Endothelial cell of umbilical vein (primary cell): ENCODE results near the gene DAP.

Experiments used
- EZH2 ChIP-seq: IDR thresholded peaks from 2 replicates; pipeline ENCODE4 v1.6.1; 2012; ENCODE audit warnings: borderline replicate concordance, low read depth, mild to moderate bottlenecking, moderate library complexity, low read length, inconsistent platforms; ENCODE audit not compliant: severe bottlenecking
- JUN ChIP-seq: IDR thresholded peaks from 2 replicates; pipeline ENCODE4 v1.6.1; 2011; ENCODE audit warnings: borderline replicate concordance, low read depth; ENCODE audit not compliant: insufficient read length, insufficient read depth
- MAX ChIP-seq: IDR thresholded peaks from 2 replicates; pipeline ENCODE4 v1.6.1; 2011; ENCODE audit not compliant: insufficient read depth, insufficient read length
- MYC ChIP-seq: IDR thresholded peaks from one replicate; pipeline ENCODE4 v1.6.1; 2011; ENCODE audit warnings: mild to moderate bottlenecking, low read depth, low read length
- POLR2A ChIP-seq: IDR thresholded peaks from 2 replicates; pipeline ENCODE4 v1.6.1; 2012; ENCODE audit warnings: low read depth, mild to moderate bottlenecking, control low read depth, low read length
- POLR2AphosphoS5 ChIP-seq: IDR thresholded peaks from 2 replicates; pipeline ENCODE4 v1.6.1; 2012; ENCODE audit warnings: low read depth, mild to moderate bottlenecking, control low read depth, low read length, moderate library complexity; ENCODE audit not compliant: insufficient read depth
- TF ChIP-seq, protein P1 (sequence below), 2 donors: IDR thresholded peaks; 1 replicate in 1 of 2; 2 replicates in 1 of 2; pipeline ENCODE4 v1.5.1; 2011; ENCODE audit warnings: low read length in 2 of 2, mild to moderate bottlenecking in 2 of 2, moderate library complexity in 2 of 2, control low read depth in 1 of 2, inconsistent platforms in 1 of 2, low read depth in 1 of 2; ENCODE audit not compliant: insufficient read depth in 1 of 2; ENCODE audit errors: extremely low read depth in 1 of 2

- TF ChIP-seq POLR2A (no peak), EZH2 (no peak), JUN (no peak), MAX (no peak), POLR2AphosphoS5 (no peak), MYC (no peak)
- TF ChIP-seq, protein P1, sequence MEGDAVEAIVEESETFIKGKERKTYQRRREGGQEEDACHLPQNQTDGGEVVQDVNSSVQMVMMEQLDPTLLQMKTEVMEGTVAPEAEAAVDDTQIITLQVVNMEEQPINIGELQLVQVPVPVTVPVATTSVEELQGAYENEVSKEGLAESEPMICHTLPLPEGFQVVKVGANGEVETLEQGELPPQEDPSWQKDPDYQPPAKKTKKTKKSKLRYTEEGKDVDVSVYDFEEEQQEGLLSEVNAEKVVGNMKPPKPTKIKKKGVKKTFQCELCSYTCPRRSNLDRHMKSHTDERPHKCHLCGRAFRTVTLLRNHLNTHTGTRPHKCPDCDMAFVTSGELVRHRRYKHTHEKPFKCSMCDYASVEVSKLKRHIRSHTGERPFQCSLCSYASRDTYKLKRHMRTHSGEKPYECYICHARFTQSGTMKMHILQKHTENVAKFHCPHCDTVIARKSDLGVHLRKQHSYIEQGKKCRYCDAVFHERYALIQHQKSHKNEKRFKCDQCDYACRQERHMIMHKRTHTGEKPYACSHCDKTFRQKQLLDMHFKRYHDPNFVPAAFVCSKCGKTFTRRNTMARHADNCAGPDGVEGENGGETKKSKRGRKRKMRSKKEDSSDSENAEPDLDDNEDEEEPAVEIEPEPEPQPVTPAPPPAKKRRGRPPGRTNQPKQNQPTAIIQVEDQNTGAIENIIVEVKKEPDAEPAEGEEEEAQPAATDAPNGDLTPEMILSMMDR (IDR thresholded peaks at IDR 0.05; ENCODE audit: extremely low read depth in 1 of 2, insufficient read depth in 1 of 2, low read depth in 1 of 2, low read length in 2 of 2): no peak
Measured at GRCh38 chr5:10691826-10692785, 68.9 kb downstream of the DAP start.
